OCI-LY1 (cell line): Measurements from ENCODE around the gene ZNF143.

Source experiments
- CTCF ChIP-seq: fragments of 200-600 bp; sonication (generic), shearing (Covaris generic); IDR thresholded peaks from 2 replicates; pipeline ENCODE4 v1.5.1; 2017; ENCODE audit warnings: mild to moderate bottlenecking, antibody characterized with exemption, low read length, moderate library complexity, mixed read lengths
- EZH2 ChIP-seq: fragments of 200-600 bp; sonication (generic), shearing (Covaris generic); IDR thresholded peaks from 2 replicates; pipeline ENCODE4 v1.8.0; 2017; ENCODE audit warnings: borderline replicate concordance, mixed run types, mild to moderate bottlenecking, antibody characterized with exemption, low read length, moderate library complexity, mixed read lengths

- TF ChIP-seq CTCF: no peak
- no peak for TF ChIP-seq EZH2
These were observed 66.8 kb downstream of the ZNF143 start for GRCh38 chr11:9527481-9528135.
